Measurements from ENCODE around the gene FOXD4. TPM values are rescaled to one million over a fixed set of nuclear protein-coding genes. Genes with fewer than 3 reads are reported as not detected.

Gene FOXD4
- 0.12 TPM in 1 of 2 replicates, not detected in the other for total RNA-seq

DNA sequence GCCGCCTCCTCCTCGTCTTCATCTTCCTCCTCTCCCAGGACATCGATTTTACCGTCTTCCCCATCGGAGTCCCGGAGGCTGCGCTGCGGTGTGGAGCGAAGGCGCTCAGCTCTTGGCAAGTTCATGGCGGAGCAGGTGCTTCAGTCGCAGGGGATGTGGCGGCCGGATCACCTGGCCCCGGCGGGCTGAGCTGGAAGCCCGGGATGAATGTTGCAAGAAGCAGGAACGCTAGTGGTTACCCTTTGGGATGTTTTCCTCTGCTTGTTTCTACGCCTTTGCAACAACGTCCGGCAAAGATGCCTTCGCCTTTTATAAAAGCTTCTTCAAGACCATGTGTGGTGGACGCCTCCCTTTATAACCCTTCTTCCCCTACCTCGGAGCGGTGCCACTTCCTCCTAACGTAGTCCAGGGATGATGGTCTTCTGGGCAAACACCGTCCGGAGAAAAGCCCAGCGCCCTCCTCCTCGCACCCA, at the start of gene FOXD4:
Gene FOXD4, minus strand, starts transcription at position 423 of the 473 bp plus-strand sequence. Its CDS starts 298 bp downstream, at position 125.

Other genes starting within 250 kb of the FOXD4 start
- gene WASHC1, start 89.0 kb downstream of the FOXD4 start, total RNA-seq: 1.2 and 2.7 TPM in 2 replicates
- 21.6 and 34.4 TPM in 2 replicates for gene ZNG1A, start 60.6 kb upstream of the FOXD4 start, total RNA-seq
- 0.25 and 1.2 TPM in 2 replicates for gene DOCK8, start 96.4 kb upstream of the FOXD4 start, total RNA-seq

All from cardiac ventricle fibroblast (primary cell).